ENCODE results near the gene ZNF550.

DNA sequence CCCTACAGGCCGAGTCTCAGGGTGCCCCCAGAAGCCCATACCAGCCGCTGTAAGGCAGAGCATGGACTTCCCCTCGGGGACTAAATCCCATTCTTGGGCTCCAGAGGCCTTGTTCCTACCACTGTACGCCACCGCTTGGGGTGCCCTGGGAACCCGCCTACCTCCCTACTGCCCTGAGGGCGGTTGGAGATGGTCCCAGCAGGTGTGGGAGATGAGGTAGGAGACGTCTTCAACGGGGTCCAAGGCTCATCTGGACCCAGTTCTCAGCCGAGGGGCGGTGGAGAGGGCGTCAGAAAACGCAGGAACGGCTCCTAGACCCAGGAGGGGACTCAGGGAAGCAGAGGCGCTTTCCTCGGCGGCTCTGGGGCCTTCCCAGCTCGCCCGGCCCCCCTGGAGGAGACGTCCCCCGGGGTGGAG is 23.4 kb upstream of the ZNF550 start:
- TF ChIP-seq JUN (IDR thresholded peaks at IDR 0.05) (no peak), POLR2A (IDR thresholded peaks at IDR 0.05; ENCODE audit: low read length) (no peak), SREBF2 (IDR thresholded peaks at IDR 0.05) (no peak), CEBPB (IDR thresholded peaks at IDR 0.05) (no peak), EHMT2 (IDR thresholded peaks at IDR 0.05; ENCODE audit: low read depth) (no peak), EP300 (IDR thresholded peaks at IDR 0.05) (no peak)
- TF ChIP-seq, protein P1, sequence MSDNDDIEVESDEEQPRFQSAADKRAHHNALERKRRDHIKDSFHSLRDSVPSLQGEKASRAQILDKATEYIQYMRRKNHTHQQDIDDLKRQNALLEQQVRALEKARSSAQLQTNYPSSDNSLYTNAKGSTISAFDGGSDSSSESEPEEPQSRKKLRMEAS (IDR thresholded peaks at IDR 0.05) = no peak
- TF ChIP-seq, protein P2, sequence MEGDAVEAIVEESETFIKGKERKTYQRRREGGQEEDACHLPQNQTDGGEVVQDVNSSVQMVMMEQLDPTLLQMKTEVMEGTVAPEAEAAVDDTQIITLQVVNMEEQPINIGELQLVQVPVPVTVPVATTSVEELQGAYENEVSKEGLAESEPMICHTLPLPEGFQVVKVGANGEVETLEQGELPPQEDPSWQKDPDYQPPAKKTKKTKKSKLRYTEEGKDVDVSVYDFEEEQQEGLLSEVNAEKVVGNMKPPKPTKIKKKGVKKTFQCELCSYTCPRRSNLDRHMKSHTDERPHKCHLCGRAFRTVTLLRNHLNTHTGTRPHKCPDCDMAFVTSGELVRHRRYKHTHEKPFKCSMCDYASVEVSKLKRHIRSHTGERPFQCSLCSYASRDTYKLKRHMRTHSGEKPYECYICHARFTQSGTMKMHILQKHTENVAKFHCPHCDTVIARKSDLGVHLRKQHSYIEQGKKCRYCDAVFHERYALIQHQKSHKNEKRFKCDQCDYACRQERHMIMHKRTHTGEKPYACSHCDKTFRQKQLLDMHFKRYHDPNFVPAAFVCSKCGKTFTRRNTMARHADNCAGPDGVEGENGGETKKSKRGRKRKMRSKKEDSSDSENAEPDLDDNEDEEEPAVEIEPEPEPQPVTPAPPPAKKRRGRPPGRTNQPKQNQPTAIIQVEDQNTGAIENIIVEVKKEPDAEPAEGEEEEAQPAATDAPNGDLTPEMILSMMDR (IDR thresholded peaks at IDR 0.05) = no peak

Data from A549 (cell line).